ENCODE measurements around the gene BHLHE23. TPM values are rescaled to one million over a fixed set of nuclear protein-coding genes. Genes with fewer than 3 reads are reported as not detected.

The BHLHE23 gene
- polyA plus RNA-seq, 1 of the 3 experiments (the other 2 are of a cell fraction) = not detected

GRCh38 chr20:63000958-63001357 lies 5.8 kb downstream of the BHLHE23 start:
- Histone ChIP-seq H3K4me3 (ENCODE audit: low read depth in 2 of 2, low read length in 1 of 2) (no peak overlapping the region), H3K9ac (no peak overlapping the region), H3K9me3 (no peaks in the 10 kb centered on the region), H3F3A (replicated peaks; ENCODE audit: insufficient read depth) (no peaks in the 10 kb centered on the region), H3K27me3 (ENCODE audit: insufficient read depth) (peaks cover 98% of the 10 kb centered on the region), H3K79me2 (ENCODE audit: insufficient read depth) (no peaks in the 10 kb centered on the region), H3K27ac (ENCODE audit: low read depth in 2 of 2, low read length in 1 of 2) (no peak overlapping the region), H3K9me2 (no peaks in the 10 kb centered on the region), H3K4me1 (ENCODE audit: control insufficient read depth in 1 of 2, insufficient read depth in 2 of 2, low read depth in 1 of 2, low read length in 1 of 2) (no peaks in the 10 kb centered on the region), H3K4me2 (no peak overlapping the region), H4K20me1 (ENCODE audit: insufficient read depth) (no peaks in the 10 kb centered on the region), H3K36me3 (replicated peaks in 1 of 2; ENCODE audit: control insufficient read depth in 1 of 2, insufficient read depth in 2 of 2, low read length in 1 of 2) (no peaks in the 10 kb centered on the region), H2AFZ (ENCODE audit: low read depth) (no peak overlapping the region)
- ChIA-PET POLR2A (no interaction called here), CTCF (interaction anchor here (0.6 to 1.9 kb wide), 6 partner anchors 9 to 672 kb away, joined by 3 to 6 read pairs (median 3); no protein-coding TSS in a partner anchor)
- DNase-seq = no peak
- WGBS (ENCODE audit: low lambda C conversion rate) = 31% methylated on average over 11 of the region's 11 CpGs
- no peak for TF ChIP-seq ZBTB33 (IDR thresholded peaks at IDR 0.05; ENCODE audit: borderline replicate concordance, low read depth)
- no peak for TF ChIP-seq YY1 (IDR thresholded peaks at IDR 0.05; ENCODE audit: low read depth)
- TF ChIP-seq TCF12 (IDR thresholded peaks at IDR 0.05) = no peak
- TF ChIP-seq EP300 (IDR thresholded peaks at IDR 0.05; ENCODE audit: borderline replicate concordance in 1 of 2, low read depth in 1 of 2, low read length in 1 of 2) = no peak
- TF ChIP-seq MXI1 (IDR thresholded peaks at IDR 0.05; ENCODE audit: low read depth, low read length) = no peak
- no peak for TF ChIP-seq JUND (IDR thresholded peaks at IDR 0.05)
- TF ChIP-seq USF2 (IDR thresholded peaks at IDR 0.05; ENCODE audit: borderline replicate concordance, low read depth, low read length) = no peak
- no peak for TF ChIP-seq ELF1 (IDR thresholded peaks at IDR 0.05)
- TF ChIP-seq SMC3 (IDR thresholded peaks at IDR 0.05; ENCODE audit: low read depth, low read length) = no peak
- no peak for TF ChIP-seq REST (IDR thresholded peaks at IDR 0.05; ENCODE audit: low read depth, low read length)
- no peak for TF ChIP-seq RCOR1 (IDR thresholded peaks at IDR 0.05; ENCODE audit: low read length)

- no peaks in the 10 kb centered on the region for H3F3A ChIP-seq (replicated peaks; ENCODE audit: insufficient read depth)
- no peak overlapping the region for H3K4me2 ChIP-seq
- ChIA-PET POLR2A (no interaction called here), CTCF (interaction anchor here (0.6 to 2.1 kb wide), 3 partner anchors 9 to 673 kb away, joined by 3 to 12 read pairs (median 4); no protein-coding TSS in a partner anchor)
- no peaks in the 10 kb centered on the region for H4K20me1 ChIP-seq (ENCODE audit: insufficient read depth)
- H3K36me3 ChIP-seq (replicated peaks in 1 of 2; ENCODE audit: control insufficient read depth in 1 of 2, insufficient read depth in 2 of 2, low read length in 1 of 2) = no peaks in the 10 kb centered on the region
- H3K4me1 ChIP-seq (ENCODE audit: control insufficient read depth in 1 of 2, insufficient read depth in 2 of 2, low read depth in 1 of 2, low read length in 1 of 2) = no peaks in the 10 kb centered on the region
- no peaks in the 10 kb centered on the region for H3K79me2 ChIP-seq (ENCODE audit: insufficient read depth)
- no peak overlapping the region for H3K27ac ChIP-seq (ENCODE audit: low read depth in 2 of 2, low read length in 1 of 2)
- no CpG with 5 or more reads among the region's 14 CpGs for WGBS (ENCODE audit: low lambda C conversion rate)
- H3K4me3 ChIP-seq (ENCODE audit: low read depth in 2 of 2, low read length in 1 of 2) = no peak overlapping the region
- peaks cover 98% of the 10 kb centered on the region for H3K27me3 ChIP-seq (ENCODE audit: insufficient read depth)
- no peaks in the 10 kb centered on the region for H3K9me2 ChIP-seq
- no peak for TF ChIP-seq TEAD4 (IDR thresholded peaks at IDR 0.05; ENCODE audit: borderline replicate concordance, insufficient read depth)
- TF ChIP-seq MEF2A (IDR thresholded peaks at IDR 0.05; ENCODE audit: borderline replicate concordance, low read depth) = no peak
- TF ChIP-seq NRF1 (IDR thresholded peaks at IDR 0.05; ENCODE audit: low read depth, low read length) = no peak
- TF ChIP-seq RXRA (IDR thresholded peaks at IDR 0.05; ENCODE audit: borderline replicate concordance, low read depth) = no peak
- TF ChIP-seq RAD21 (IDR thresholded peaks at IDR 0.05; ENCODE audit: low read length) = no peak
- TF ChIP-seq SIN3A (IDR thresholded peaks at IDR 0.05; ENCODE audit: borderline replicate concordance, low read depth, low read length) = no peak
- no peak for TF ChIP-seq ZBTB33 (IDR thresholded peaks at IDR 0.05; ENCODE audit: borderline replicate concordance, low read depth)
- TF ChIP-seq PBX3 (IDR thresholded peaks at IDR 0.05) = no peak
- TF ChIP-seq FOXJ3 (CRISPR knock-in tag; IDR thresholded peaks at IDR 0.05) = no peak
- no peaks in the 10 kb centered on the region for H3K9me3 ChIP-seq
- H3K9ac ChIP-seq = no peak overlapping the region
- H2AFZ ChIP-seq (ENCODE audit: low read depth) = no peak overlapping the region
- no peak for DNase-seq
These were observed 6.7 kb downstream of the BHLHE23 start for GRCh38 chr20:63000036-63000435.

Data from SK-N-SH (cell line).